Smooth muscle cell (in vitro differentiated cells): ENCODE measurements around the gene MRPS25. TPM values are rescaled to one million over a fixed set of nuclear protein-coding genes. Genes with fewer than 3 reads are reported as not detected.
A peak's percentile ranks its signal among the peaks of the same experiment; 100 is the strongest.

Experiments used
- DNase-seq: peaks from one replicate; lab custom pipeline; 2025; ENCODE audit not compliant: unreplicated experiment; lab: John Stamatoyannopoulos, UW
- H2AFZ ChIP-seq: fragments of 200-600 bp; sonication (generic); 2 replicates; pipeline ENCODE4 v1.6.0; 2016; ENCODE audit warnings: antibody characterized with exemption, low read depth, mild to moderate bottlenecking
- H3F3A ChIP-seq: fragments of 200-600 bp; sonication (generic); 2 replicates; pipeline ENCODE4 v1.6.0; 2017; ENCODE audit warnings: antibody characterized with exemption, low read depth
- H3K27ac ChIP-seq: fragments of 200-600 bp; sonication (generic); 2 replicates; pipeline ENCODE4 v1.5.1; 2016; ENCODE audit warnings: low read depth, mild to moderate bottlenecking
- H3K27me3 ChIP-seq: fragments of 200-600 bp; sonication (generic); 2 replicates; pipeline ENCODE4 v1.6.1; 2016; ENCODE audit warnings: low read depth, mild to moderate bottlenecking
- H3K36me3 ChIP-seq: fragments of 200-600 bp; sonication (generic); 2 replicates; pipeline ENCODE4 v1.5.1; 2016; ENCODE audit warnings: low read depth
- H3K4me1 ChIP-seq: fragments of 200-600 bp; sonication (generic); 2 replicates; pipeline ENCODE4 v1.5.1; 2016; ENCODE audit warnings: low read depth
- H3K4me2 ChIP-seq: fragments of 200-600 bp; sonication (generic); 2 replicates; pipeline ENCODE4 v1.6.0; 2016; ENCODE audit warnings: mild to moderate bottlenecking
- H3K4me3 ChIP-seq: fragments of 200-600 bp; sonication (generic); 2 replicates; pipeline ENCODE4 v1.5.1; 2016; ENCODE audit warnings: mild to moderate bottlenecking
- H3K79me2 ChIP-seq: fragments of 200-600 bp; sonication (generic); 2 replicates; pipeline ENCODE4 v1.6.0; 2016; ENCODE audit warnings: low read depth, mild to moderate bottlenecking
- H3K9ac ChIP-seq: fragments of 200-600 bp; sonication (generic); 2 replicates; pipeline ENCODE4 v1.6.0; 2016; ENCODE audit warnings: low read depth
- H3K9me3 ChIP-seq: fragments of 200-600 bp; sonication (generic); replicated peaks from 2 replicates; pipeline ENCODE4 v1.5.1; 2016; ENCODE audit warnings: low read depth
- H4K20me1 ChIP-seq: fragments of 200-600 bp; sonication (generic); 2 replicates; pipeline ENCODE4 v1.6.0; 2016; ENCODE audit warnings: low read depth
- CTCF ChIP-seq: fragments of 200-600 bp; sonication (generic); IDR thresholded peaks from 2 replicates; pipeline ENCODE4 v1.5.1; 2017; ENCODE audit warnings: borderline replicate concordance, mild to moderate bottlenecking, antibody characterized with exemption; ENCODE audit not compliant: insufficient read depth, poor library complexity, severe bottlenecking
- WGBS: methylation state at CpG from one replicate; pipeline ENCODE4 v1.1.7; 2016; ENCODE audit warnings: low lambda C conversion rate; 5-methylcytosine and 5-hydroxymethylcytosine counted together
- polyA plus RNA-seq: library from polyadenylated mRNA; unstranded; fragments of >200 nt; fragmentation: Nextera tagmentation; extraction: Ambion mirVana; gene quantifications from 2 replicates; pipeline ENCODE4 v1.2.1, GENCODE V29; 2016
- total RNA-seq: library from RNA; depleted of rRNA; stranded (reverse); fragments of >200 nt; gene quantifications from 2 replicates; pipeline ENCODE4 v1.2.3, GENCODE V29; 2014

MRPS25 gene
- total and polyA plus RNA-seq, 2 experiments from 2014 or later = 18.9 to 22.1 TPM

- Histone ChIP-seq H4K20me1 (peaks cover 8% of the 10 kb centered on the region), H3K9ac (no peak overlapping the region), H3K4me3 (no peak overlapping the region), H2AFZ (no peak overlapping the region), H3K9me3 (no peaks in the 10 kb centered on the region), H3K36me3 (peaks cover 15% of the 10 kb centered on the region), H3K4me1 (peaks cover 4% of the 10 kb centered on the region), H3K4me2 (peak overlapping the region; percentile 15), H3K27ac (peak overlapping the region; percentile 63), H3K27me3 (no peaks in the 10 kb centered on the region), H3K79me2 (no peaks in the 10 kb centered on the region), H3F3A (peaks cover 48% of the 10 kb centered on the region)
- TF ChIP-seq CTCF = no peak
- no peak for DNase-seq
- WGBS = 13% methylated on average over 5 of the region's 5 CpGs
These were observed 41.9 kb downstream of the MRPS25 start for GRCh38 chr3:15023249-15023648.

- TF ChIP-seq CTCF = no peak
- Histone ChIP-seq H3K4me2 (no peak overlapping the region), H3K79me2 (no peaks in the 10 kb centered on the region), H3K9me3 (no peaks in the 10 kb centered on the region), H3K36me3 (peaks cover 30% of the 10 kb centered on the region), H3K4me1 (no peaks in the 10 kb centered on the region), H3K9ac (no peak overlapping the region), H2AFZ (no peak overlapping the region), H4K20me1 (peaks cover 17% of the 10 kb centered on the region), H3F3A (peaks cover 21% of the 10 kb centered on the region), H3K4me3 (no peak overlapping the region), H3K27me3 (no peaks in the 10 kb centered on the region), H3K27ac (no peak overlapping the region)
- 94% methylated on average over 2 of the region's 2 CpGs for WGBS
- DNase-seq = no peak
These were observed 47.9 kb downstream of the MRPS25 start for GRCh38 chr3:15017191-15017590.

GRCh38 chr3:15015456-15015855, 49.7 kb downstream of the MRPS25 start:
- no peak for TF ChIP-seq CTCF
- Histone ChIP-seq H2AFZ (no peak overlapping the region), H3K4me1 (no peaks in the 10 kb centered on the region), H3K9me3 (no peaks in the 10 kb centered on the region), H3K79me2 (no peaks in the 10 kb centered on the region), H3K4me2 (no peak overlapping the region), H3F3A (peaks cover 16% of the 10 kb centered on the region), H4K20me1 (peaks cover 32% of the 10 kb centered on the region), H3K9ac (no peak overlapping the region), H3K27me3 (no peaks in the 10 kb centered on the region), H3K36me3 (peaks cover 26% of the 10 kb centered on the region), H3K4me3 (no peak overlapping the region), H3K27ac (no peak overlapping the region)
- WGBS = 94% methylated on average over 4 of the region's 4 CpGs
- no peak for DNase-seq

GRCh38 chr3:15014606-15015328, 50.3 kb downstream of the MRPS25 start:
- no peak for DNase-seq
- no peak overlapping the region for H3K27ac ChIP-seq
- H2AFZ ChIP-seq = no peak overlapping the region
- WGBS = 94% methylated on average over 3 of the region's 3 CpGs
- peaks cover 39% of the 10 kb centered on the region for H4K20me1 ChIP-seq
- no peaks in the 10 kb centered on the region for H3K9me3 ChIP-seq
- H3K27me3 ChIP-seq = no peaks in the 10 kb centered on the region
- H3K4me2 ChIP-seq = no peak overlapping the region
- TF ChIP-seq CTCF = no peak
- no peaks in the 10 kb centered on the region for H3K79me2 ChIP-seq
- no peak overlapping the region for H3K4me3 ChIP-seq
- peaks cover 22% of the 10 kb centered on the region for H3K36me3 ChIP-seq
- H3K4me1 ChIP-seq = no peaks in the 10 kb centered on the region
- H3F3A ChIP-seq = peaks cover 13% of the 10 kb centered on the region
- H3K9ac ChIP-seq = no peak overlapping the region
